ENCODE data around the gene BAZ1B. TPM values are rescaled to one million over a fixed set of nuclear protein-coding genes. Genes with fewer than 3 reads are reported as not detected.
"Not testable (repeated sequence)": the region's sequence is repeated elsewhere in the genome, so short reads cannot be mapped to it uniquely, and the experiment has no call there.

Gene BAZ1B
- total RNA-seq, 4 donors from 2014 or later, result 56.0 to 77.8 (median 69.6) TPM

- Histone ChIP-seq H3K36me3 (no peaks in the 10 kb centered on the region), H3K4me1 (peaks cover 0 to 21% (median 0%) of the 10 kb centered on the region in 3 donors), H3K27me3 (peaks cover 60% of the 10 kb centered on the region), H3K27ac (no peak overlapping the region), H3K4me3 (no peak overlapping the region), H3K9me3 (peaks cover 0 to 13% (median 0%) of the 10 kb centered on the region in 3 donors)
- TF ChIP-seq CTCF (IDR thresholded peaks at IDR 0.05), result no peak
- no peak for TF ChIP-seq POLR2AphosphoS5 (IDR thresholded peaks at IDR 0.05)
- TF ChIP-seq EP300 (IDR thresholded peaks at IDR 0.05), result no peak
- no peak for TF ChIP-seq POLR2A (IDR thresholded peaks at IDR 0.05)
- 73 to 80% methylated on average over 3 to 7 of the region's 11 CpGs for WGBS, 2 donors (ENCODE audit: low coverage in 1 of 2)
- ATAC-seq, result no peak
Observed at GRCh38 chr7:73432676-73433075, 89.4 kb downstream of the BAZ1B start.

DNA sequence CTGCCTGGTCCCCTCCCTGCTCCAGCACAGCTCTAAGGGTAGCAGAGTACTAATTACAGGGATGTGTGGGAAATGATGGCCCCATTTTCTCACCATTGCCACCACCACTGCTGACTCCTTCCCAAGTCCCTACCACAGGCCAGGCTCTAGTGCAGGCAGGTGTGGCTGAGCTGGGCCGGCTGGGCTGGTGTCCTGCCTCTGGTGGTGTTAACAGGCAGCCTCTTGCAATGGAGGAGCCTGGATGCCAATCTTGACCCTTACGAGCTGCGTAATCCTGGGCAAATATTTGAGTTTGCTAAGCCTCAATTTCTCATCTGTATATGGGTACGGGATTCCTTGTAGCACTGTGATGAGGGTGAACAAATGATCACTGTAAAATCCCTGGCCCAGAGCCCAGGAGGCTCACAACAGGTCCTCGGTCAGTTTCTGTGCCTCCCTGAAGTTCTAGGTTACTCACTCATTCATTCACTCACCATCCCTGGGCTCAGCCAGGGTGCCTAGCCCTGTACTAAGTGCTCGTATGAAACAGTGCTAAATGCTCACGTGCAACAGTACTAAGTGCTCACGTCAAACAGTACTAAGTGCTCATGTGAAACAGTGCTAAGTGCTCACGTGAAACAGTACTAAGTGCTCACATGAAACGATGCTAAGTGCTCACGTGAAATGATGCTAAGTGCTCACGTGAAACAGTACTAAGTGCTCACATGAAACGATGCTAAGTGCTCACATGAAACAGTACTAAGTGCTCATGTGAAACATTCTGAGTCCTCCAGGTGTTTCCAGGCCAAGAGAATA is 90.9 kb downstream of the BAZ1B start:
- peaks cover 0 to 13% (median 0%) of the 10 kb centered on the region in 3 donors for H3K9me3 ChIP-seq
- H3K27ac ChIP-seq, result no peak overlapping the region
- H3K27me3 ChIP-seq, result peaks cover 60% of the 10 kb centered on the region
- peaks cover 0 to 21% (median 0%) of the 10 kb centered on the region in 3 donors for H3K4me1 ChIP-seq
- WGBS, 2 donors (ENCODE audit: low coverage in 1 of 2), result 76 to 87% methylated on average over 9 to 10 of the region's 13 CpGs
- H3K36me3 ChIP-seq, result no peaks in the 10 kb centered on the region
- no peak for TF ChIP-seq CTCF (IDR thresholded peaks at IDR 0.05)
- no peak for TF ChIP-seq POLR2A (IDR thresholded peaks at IDR 0.05)
- no peak for TF ChIP-seq EP300 (IDR thresholded peaks at IDR 0.05)
- no peak for TF ChIP-seq POLR2AphosphoS5 (IDR thresholded peaks at IDR 0.05)
- no peak overlapping the region for H3K4me3 ChIP-seq
- ATAC-seq, result no peak

- not testable (repeated sequence) for H3K36me3 ChIP-seq, H3K4me3 ChIP-seq, ATAC-seq, H3K27ac ChIP-seq
- Histone ChIP-seq H3K4me1 (peaks cover 0 to 21% (median 0%) of the 10 kb centered on the region in 3 donors), H3K27me3 (peaks cover 60% of the 10 kb centered on the region), H3K9me3 (peaks cover 0 to 13% (median 0%) of the 10 kb centered on the region in 3 donors)
- 69% methylated on average over 2 of the region's 4 CpGs; no CpG with 5 or more reads in 1 of the 2 donors for WGBS, 2 donors (ENCODE audit: low coverage in 1 of 2)
Observed at GRCh38 chr7:73430540-73430939, 91.6 kb downstream of the BAZ1B start.

- H3K27ac ChIP-seq, result no peak overlapping the region
- no peak overlapping the region for H3K4me3 ChIP-seq
- peaks cover 57% of the 10 kb centered on the region for H3K27me3 ChIP-seq
- ATAC-seq, result no peak
- WGBS, 2 donors (ENCODE audit: low coverage in 1 of 2), result 67 to 74% methylated on average over 1 to 3 of the region's 6 CpGs
- H3K36me3 ChIP-seq, result no peaks in the 10 kb centered on the region
- H3K4me1 ChIP-seq, result peaks cover 0 to 25% (median 0%) of the 10 kb centered on the region in 3 donors
- TF ChIP-seq CTCF (IDR thresholded peaks at IDR 0.05), result no peak
- TF ChIP-seq EP300 (IDR thresholded peaks at IDR 0.05), result no peak
- no peak for TF ChIP-seq POLR2AphosphoS5 (IDR thresholded peaks at IDR 0.05)
- no peak for TF ChIP-seq POLR2A (IDR thresholded peaks at IDR 0.05)
- H3K9me3 ChIP-seq, result peaks cover 0 to 13% (median 0%) of the 10 kb centered on the region in 3 donors
Observed at GRCh38 chr7:73429622-73430505, 92.2 kb downstream of the BAZ1B start.

DNA sequence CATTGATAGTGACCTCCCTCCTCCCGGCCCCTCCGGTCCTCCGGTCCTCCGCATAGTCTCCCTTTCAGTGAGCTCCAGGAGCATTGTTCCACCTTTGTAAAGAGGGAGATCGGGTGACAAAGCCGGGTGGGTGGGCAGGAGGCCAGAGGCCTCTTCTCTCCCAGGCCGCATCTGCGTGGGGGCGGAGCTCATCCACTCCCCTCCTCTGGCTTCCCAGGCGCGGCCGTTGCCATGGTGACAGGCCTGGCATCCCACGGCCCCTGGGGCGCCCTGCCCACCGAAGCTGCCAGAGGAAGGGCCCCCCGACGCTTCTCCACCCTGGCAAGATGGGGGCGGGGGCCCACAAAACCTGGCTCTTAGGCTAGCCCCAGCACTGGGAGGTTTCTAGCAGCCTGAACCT is 92.9 kb downstream of the BAZ1B start:
- Histone ChIP-seq H3K36me3 (no peaks in the 10 kb centered on the region), H3K9me3 (peaks cover 0 to 11% (median 0%) of the 10 kb centered on the region in 3 donors), H3K27ac (no peak overlapping the region), H3K4me3 (no peak overlapping the region), H3K4me1 (peaks cover 0 to 29% (median 1%) of the 10 kb centered on the region in 3 donors), H3K27me3 (peaks cover 51% of the 10 kb centered on the region)
- WGBS, 2 donors (ENCODE audit: low coverage in 1 of 2), result no CpG with 5 or more reads among the region's 18 CpGs
- TF ChIP-seq POLR2AphosphoS5 (IDR thresholded peaks at IDR 0.05) (no peak), EP300 (IDR thresholded peaks at IDR 0.05) (no peak), CTCF (IDR thresholded peaks at IDR 0.05) (no peak), POLR2A (IDR thresholded peaks at IDR 0.05) (no peak)
- ATAC-seq, result no peak
